Endothelial cell of umbilical vein (primary cell): ENCODE results near the gene STX12. TPM values are rescaled to one million over a fixed set of nuclear protein-coding genes. Genes with fewer than 3 reads are reported as not detected.

Experiments
- BruUV-seq: library from RNA; stranded (reverse); fragments of 400-500 nt; replicated peaks from 2 replicates; lab custom pipeline; 2021; lab: Mats Ljungman, UMichigan
- CTCF ChIA-PET: fragments of 300-600, 350-600 bp; sonication (Branson Sonifier 250); formaldehyde crosslinking; loops from one replicate; lab custom pipeline; 2021; ENCODE audit warnings: antibody characterized with exemption, inconsistent platforms; lab: Charles Lee
- POLR2A ChIA-PET: fragments of 300-600, 350-600 bp; sonication (Branson Sonifier 250); formaldehyde crosslinking; loops from one replicate; lab custom pipeline; 2021; ENCODE audit warnings: antibody characterized with exemption, inconsistent platforms; lab: Charles Lee
- DNase-seq: peaks from one replicate; pipeline ENCODE4 v3.0.0-alpha.2; 2011; ENCODE audit warnings: low read depth, low spot score
- FAIRE-seq: peaks from 2 replicates; lab custom pipeline; 2011; peaks lifted over from hg19 to GRCh38; lab: Jason Lieb, UNC
- H2AFZ ChIP-seq: 2 replicates; pipeline ENCODE4 v1.6.0; 2012; ENCODE audit warnings: low read depth, low read length, control low read depth, inconsistent platforms
- H3K27ac ChIP-seq: 2 replicates; pipeline ENCODE4 v1.5.1; 2011; ENCODE audit warnings: low read depth, mild to moderate bottlenecking, control low read depth, low read length, moderate library complexity; ENCODE audit not compliant: insufficient read depth
- H3K27me3 ChIP-seq, 2 experiments: 2 replicates each; pipeline versions ENCODE4 v1.6.0 to v1.6.1; 2011; ENCODE audit warnings: low read length in 2 of 2, mixed read lengths in 1 of 2; ENCODE audit not compliant: control insufficient read depth in 2 of 2, insufficient read depth in 2 of 2
- H3K36me3 ChIP-seq, 2 experiments: 2 replicates in 1 of 2; 3 replicates in 1 of 2; pipeline ENCODE4 v1.5.1; 2011; ENCODE audit warnings: low read length in 2 of 2, mild to moderate bottlenecking in 1 of 2, moderate library complexity in 1 of 2; ENCODE audit not compliant: control insufficient read depth in 2 of 2, insufficient read depth in 2 of 2; ENCODE audit errors: extremely low read depth in 1 of 2
- H3K4me1 ChIP-seq: 3 replicates; pipeline ENCODE4 v1.5.1; 2011; ENCODE audit warnings: mild to moderate bottlenecking, low read length; ENCODE audit not compliant: control insufficient read depth, insufficient read depth; ENCODE audit errors: extremely low read depth
- H3K4me2 ChIP-seq: 2 replicates; pipeline ENCODE4 v1.6.1; 2011; ENCODE audit warnings: low read length, control low read depth, mixed read lengths; ENCODE audit not compliant: insufficient read depth
- H3K4me3 ChIP-seq, 3 experiments: fragments of 200-600 bp in 1 of 3; sonication (generic), shearing (Covaris generic) in 1 of 3; replicated peaks in 1 of 3; 2 replicates each; pipeline ENCODE4 v1.5.1; 2011 to 2016; ENCODE audit warnings: control low read depth in 3 of 3, low read length in 3 of 3, mild to moderate bottlenecking in 2 of 3, inconsistent platforms in 1 of 3, low read depth in 1 of 3, moderate library complexity in 1 of 3; ENCODE audit not compliant: insufficient read depth in 1 of 3
- H3K79me2 ChIP-seq: 2 replicates; pipeline ENCODE4 v1.6.0; 2012; ENCODE audit warnings: low read length, inconsistent platforms; ENCODE audit not compliant: control insufficient read depth, insufficient read depth
- H3K9ac ChIP-seq: replicated peaks from 2 replicates; pipeline ENCODE3; 2011; ENCODE audit warnings: low read length, control low read depth; ENCODE audit not compliant: insufficient read depth; ENCODE audit errors: extremely low read depth
- H3K9me1 ChIP-seq: replicated peaks from 3 replicates; pipeline ENCODE4 v1.6.0; 2011; ENCODE audit warnings: mild to moderate bottlenecking, low read length; ENCODE audit not compliant: control insufficient read depth, insufficient read depth; ENCODE audit errors: extremely low read depth
- H3K9me3 ChIP-seq: replicated peaks from 2 replicates; pipeline ENCODE4 v1.5.1; 2012; ENCODE audit warnings: low read length, inconsistent platforms; ENCODE audit not compliant: control insufficient read depth, insufficient read depth
- H4K20me1 ChIP-seq: replicated peaks from 2 replicates; pipeline ENCODE3; 2011; ENCODE audit warnings: mild to moderate bottlenecking, low read length; ENCODE audit not compliant: control insufficient read depth, insufficient read depth; ENCODE audit errors: extremely low read depth
- CTCF ChIP-seq, 2 donors: IDR thresholded peaks; 1 replicate in 1 of 2; 2 replicates in 1 of 2; pipeline ENCODE4 v1.5.1; 2011; ENCODE audit warnings: low read length in 2 of 2, mild to moderate bottlenecking in 2 of 2, moderate library complexity in 2 of 2, control low read depth in 1 of 2, inconsistent platforms in 1 of 2, low read depth in 1 of 2; ENCODE audit not compliant: insufficient read depth in 1 of 2; ENCODE audit errors: extremely low read depth in 1 of 2
- EZH2 ChIP-seq: IDR thresholded peaks from 2 replicates; pipeline ENCODE4 v1.6.1; 2012; ENCODE audit warnings: borderline replicate concordance, low read depth, mild to moderate bottlenecking, moderate library complexity, low read length, inconsistent platforms; ENCODE audit not compliant: severe bottlenecking
- FOS ChIP-seq: IDR thresholded peaks from 2 replicates; pipeline ENCODE4 v1.6.1; 2011; ENCODE audit warnings: mild to moderate bottlenecking, low read length, moderate library complexity, borderline replicate concordance; ENCODE audit not compliant: insufficient read depth
- GATA2 ChIP-seq: IDR thresholded peaks from 2 replicates; pipeline ENCODE4 v1.7.0; 2011; ENCODE audit warnings: low read depth, mild to moderate bottlenecking, moderate library complexity, mixed read lengths, low read length; ENCODE audit not compliant: insufficient read length, insufficient read depth
- JUN ChIP-seq: IDR thresholded peaks from 2 replicates; pipeline ENCODE4 v1.6.1; 2011; ENCODE audit warnings: borderline replicate concordance, low read depth; ENCODE audit not compliant: insufficient read length, insufficient read depth
- MAX ChIP-seq: IDR thresholded peaks from 2 replicates; pipeline ENCODE4 v1.6.1; 2011; ENCODE audit not compliant: insufficient read depth, insufficient read length
- MYC ChIP-seq: IDR thresholded peaks from one replicate; pipeline ENCODE4 v1.6.1; 2011; ENCODE audit warnings: mild to moderate bottlenecking, low read depth, low read length
- POLR2A ChIP-seq: IDR thresholded peaks from 2 replicates; pipeline ENCODE4 v1.6.1; 2012; ENCODE audit warnings: low read depth, mild to moderate bottlenecking, control low read depth, low read length
- POLR2AphosphoS5 ChIP-seq: IDR thresholded peaks from 2 replicates; pipeline ENCODE4 v1.6.1; 2012; ENCODE audit warnings: low read depth, mild to moderate bottlenecking, control low read depth, low read length, moderate library complexity; ENCODE audit not compliant: insufficient read depth
- dilution Hi-C: fragments of 300-500 bp; cut with MboI; formaldehyde crosslinking; loops from one replicate; pipeline ENCODE4 v1.15.0; 2019; ENCODE audit warnings: low sequenced_read_pairs; ENCODE audit not compliant: extremely low pct_ligation_motif_present
- intact Hi-C: fragments of 100-400 bp; cut with micrococcal nuclease; formaldehyde crosslinking; loops from one replicate; pipeline ENCODE4 v1.10.0; 2022
- polyA plus RNA-seq, 4 experiments: library from polyadenylated mRNA; depleted of rRNA in 3 of 4; stranded (reverse) in 3 of 4; unstranded in 1 of 4; fragments of >200 nt; gene quantifications; 2 replicates each; pipeline versions ENCODE4 v1.2.1 to v1.2.3, GENCODE V29; 2011 to 2012; ENCODE audit warnings: missing spikeins in 1 of 4
- total RNA-seq: library from RNA; stranded (reverse); gene quantifications from 2 replicates; pipeline ENCODE4 v1.2.3, GENCODE V29; 2021

Gene STX12
- total and polyA plus RNA-seq, 2 donors (not counting 3 experiments of a cell fraction or from before 2014, with no cell fraction given) = 28.7 to 90.3 TPM

GRCh38 chr1:27861436-27861835 is 88.4 kb downstream of the STX12 start:
- ChIA-PET CTCF (interaction anchor here (0.7 to 2.5 kb wide), 2 partner anchors 119 to 230 kb away, joined by 3 to 10 read pairs; no protein-coding TSS in a partner anchor), POLR2A (no interaction called here)
- Histone ChIP-seq H3K4me3 (no peak overlapping the region), H3K4me2 (no peak overlapping the region), H4K20me1 (no peaks in the 10 kb centered on the region), H2AFZ (no peak overlapping the region), H3K9me1 (no peaks in the 10 kb centered on the region), H3K79me2 (no peaks in the 10 kb centered on the region), H3K36me3 (no peaks in the 10 kb centered on the region), H3K9ac (no peak overlapping the region), H3K27ac (no peak overlapping the region), H3K9me3 (no peaks in the 10 kb centered on the region), H3K27me3 (no peaks in the 10 kb centered on the region), H3K4me1 (peaks cover 4% of the 10 kb centered on the region)
- no TSS peak for BruUV-seq
- TF ChIP-seq POLR2A (no peak), CTCF (IDR thresholded peaks at IDR 0.05; ENCODE audit: extremely low read depth in 1 of 2, insufficient read depth in 1 of 2, low read depth in 1 of 2, low read length in 2 of 2) (no peak), FOS (no peak), POLR2AphosphoS5 (no peak)
- DNase-seq = no peak
- FAIRE-seq = no peak
- intact Hi-C loops = no loop called here
- dilution Hi-C loops = no loop called here

- TF ChIP-seq EZH2 = no peak
- TF ChIP-seq JUN = no peak
- TF ChIP-seq MAX = no peak
- no peak for TF ChIP-seq POLR2A
- TF ChIP-seq MYC = no peak
- no peak for TF ChIP-seq CTCF (IDR thresholded peaks at IDR 0.05; ENCODE audit: extremely low read depth in 1 of 2, insufficient read depth in 1 of 2, low read depth in 1 of 2, low read length in 2 of 2)
- no peak for TF ChIP-seq POLR2AphosphoS5
- no peak for TF ChIP-seq GATA2
- no peak for TF ChIP-seq FOS
- no peak for DNase-seq
- Histone ChIP-seq H3K4me2 (no peak overlapping the region), H3K9me3 (no peaks in the 10 kb centered on the region), H3K4me1 (peaks cover 4% of the 10 kb centered on the region), H4K20me1 (no peaks in the 10 kb centered on the region), H3K9ac (no peak overlapping the region), H3K4me3 (no peak overlapping the region), H3K36me3 (no peaks in the 10 kb centered on the region), H3K27ac (no peak overlapping the region), H2AFZ (no peak overlapping the region), H3K27me3 (no peaks in the 10 kb centered on the region), H3K9me1 (no peaks in the 10 kb centered on the region), H3K79me2 (no peaks in the 10 kb centered on the region)
- POLR2A ChIA-PET = no interaction called here
- dilution Hi-C loops (no loop called here), intact Hi-C loops (no loop called here)
- no peak for FAIRE-seq
- no TSS peak for BruUV-seq
- CTCF ChIA-PET = interaction anchor here (2.5 kb wide), 1 partner anchor 118 kb away, joined by 10 read pairs; no protein-coding TSS in a partner anchor
Measured at GRCh38 chr1:27862004-27862403, 89.0 kb downstream of the STX12 start.
